Endothelial cell of umbilical vein (primary cell): ENCODE measurements around the gene NEDD4L.

Experiments used
- CTCF ChIP-seq, 2 donors: IDR thresholded peaks; 1 replicate in 1 of 2; 2 replicates in 1 of 2; pipeline ENCODE4 v1.5.1; 2011; ENCODE audit warnings: low read length in 2 of 2, mild to moderate bottlenecking in 2 of 2, moderate library complexity in 2 of 2, control low read depth in 1 of 2, inconsistent platforms in 1 of 2, low read depth in 1 of 2; ENCODE audit not compliant: insufficient read depth in 1 of 2; ENCODE audit errors: extremely low read depth in 1 of 2
- EZH2 ChIP-seq: IDR thresholded peaks from 2 replicates; pipeline ENCODE4 v1.6.1; 2012; ENCODE audit warnings: borderline replicate concordance, low read depth, mild to moderate bottlenecking, moderate library complexity, low read length, inconsistent platforms; ENCODE audit not compliant: severe bottlenecking
- JUN ChIP-seq: IDR thresholded peaks from 2 replicates; pipeline ENCODE4 v1.6.1; 2011; ENCODE audit warnings: borderline replicate concordance, low read depth; ENCODE audit not compliant: insufficient read length, insufficient read depth

GRCh38 chr18:58067601-58068000 is 23.6 kb downstream of the NEDD4L start:
- TF ChIP-seq EZH2 (no peak), JUN (no peak), CTCF (IDR thresholded peaks at IDR 0.05; ENCODE audit: extremely low read depth in 1 of 2, insufficient read depth in 1 of 2, low read depth in 1 of 2, low read length in 2 of 2) (no peak)
